HEK293 (cell line): ENCODE measurements around the gene CTNNBL1.

Experiments used
- ZNF426 ChIP-seq: fragments of 450-650 bp; formaldehyde crosslinking; IDR thresholded peaks from 2 replicates; pipeline ENCODE4 v1.5.1; 2017; ENCODE audit warnings: missing biosample characterization, missing genetic modification characterization, mild to moderate bottlenecking, inconsistent platforms, moderate library complexity
- ZNF707 ChIP-seq: fragments of 450-650 bp; formaldehyde crosslinking; IDR thresholded peaks from 2 replicates; pipeline ENCODE4 v1.5.1; 2016; ENCODE audit warnings: missing biosample characterization, missing genetic modification characterization

- TF ChIP-seq ZNF426 (tag by site-specific recombination) (no peak), ZNF707 (tag by site-specific recombination) (no peak)
Measured at GRCh38 chr20:37672143-37672542, 21.7 kb upstream of the CTNNBL1 start.
